HG02759 (cell line): ENCODE measurements around the gene TRAPPC2B.

Experiments
- ATAC-seq: cut with Tn5 transposase; IDR thresholded peaks from one replicate; pipeline ENCODE4 v1.9.1; 2021; ENCODE audit warnings: mild to moderate bottlenecking, moderate library complexity; ENCODE audit not compliant: unreplicated experiment

TRAPPC2B gene

GRCh38 chr19:57362997-57363687 is at the start of gene TRAPPC2B, which contains the start of gene ZNF547:
Gene TRAPPC2B, plus strand, starts transcription at chr19:57363551. Its CDS starts 1,283 bp downstream, at chr19:57364834.
Gene ZNF547, plus strand, starts transcription at chr19:57363551. Its CDS starts 5,005 bp downstream, at chr19:57368556.
- peak; percentile 92 for ATAC-seq

GRCh38 chr19:57314146-57314545 is 49.2 kb upstream of the TRAPPC2B start:
- ATAC-seq = no peak

GRCh38 chr19:57317503-57317902 is 45.8 kb upstream of the TRAPPC2B start:
- ATAC-seq = no peak

- ATAC-seq = no peak
These were observed 43.5 kb upstream of the TRAPPC2B start for GRCh38 chr19:57319869-57320179.

GRCh38 chr19:57320180-57321084 is 42.9 kb upstream of the TRAPPC2B start, which contains the start of gene ZNF543:
Gene ZNF543, plus strand, starts transcription at chr19:57320472. Its CDS starts 382 bp downstream, at chr19:57320854.
- peak; percentile 99 for ATAC-seq

- ATAC-seq = no peak
These were observed 42.2 kb upstream of the TRAPPC2B start for GRCh38 chr19:57321116-57321515.

- ATAC-seq = no peak
These were observed 41.6 kb upstream of the TRAPPC2B start for GRCh38 chr19:57321751-57322150.

- ATAC-seq = no peak
These were observed 38.4 kb upstream of the TRAPPC2B start for GRCh38 chr19:57324992-57325391.

GRCh38 chr19:57327993-57328392 is 35.4 kb upstream of the TRAPPC2B start:
- ATAC-seq = no peak

GRCh38 chr19:57334191-57334590 is 29.2 kb upstream of the TRAPPC2B start:
- ATAC-seq = no peak

- ATAC-seq = no peak
These were observed 24.5 kb upstream of the TRAPPC2B start for GRCh38 chr19:57338877-57339276.

- ATAC-seq = no peak
These were observed 20.8 kb upstream of the TRAPPC2B start for GRCh38 chr19:57342582-57342981.

GRCh38 chr19:57348136-57348535 is 15.2 kb upstream of the TRAPPC2B start:
- ATAC-seq = no peak

- ATAC-seq = peak; percentile 100
These were observed 12.2 kb upstream of the TRAPPC2B start, which contains the start of gene ZNF304 for GRCh38 chr19:57350877-57351805. Gene ZNF304, plus strand, starts transcription at chr19:57351271. Its CDS starts 394 bp downstream, at chr19:57351665.

GRCh38 chr19:57351867-57352266 is 11.5 kb upstream of the TRAPPC2B start:
- no peak for ATAC-seq

GRCh38 chr19:57355916-57356315 is 7.4 kb upstream of the TRAPPC2B start:
- no peak for ATAC-seq

- no peak for ATAC-seq
These were observed 5.9 kb upstream of the TRAPPC2B start for GRCh38 chr19:57357406-57357805.

GRCh38 chr19:57359300-57359699 is 4.1 kb upstream of the TRAPPC2B start:
- ATAC-seq = no peak

GRCh38 chr19:57362419-57362818 is 932 bp upstream of the TRAPPC2B start:
- no peak for ATAC-seq

GRCh38 chr19:57363688-57364181 is 384 bp downstream of the TRAPPC2B start:
- no peak for ATAC-seq
